ENCODE data around the gene JPH3. TPM values are rescaled to one million over a fixed set of nuclear protein-coding genes. Genes with fewer than 3 reads are reported as not detected.
"Not testable (repeated sequence)": the region's sequence is repeated elsewhere in the genome, so short reads cannot be mapped to it uniquely, and the experiment has no call there.

JPH3 gene
- total RNA-seq, 1 experiment from 2014 or later = not detected

GRCh38 chr16:87572959-87573358 is 29.3 kb upstream of the JPH3 start:
- no peak for DNase-seq (ENCODE audit: low read depth)

- DNase-seq (ENCODE audit: low read depth) = no peak
Measured at GRCh38 chr16:87575027-87575804, 27.1 kb upstream of the JPH3 start.

DNA sequence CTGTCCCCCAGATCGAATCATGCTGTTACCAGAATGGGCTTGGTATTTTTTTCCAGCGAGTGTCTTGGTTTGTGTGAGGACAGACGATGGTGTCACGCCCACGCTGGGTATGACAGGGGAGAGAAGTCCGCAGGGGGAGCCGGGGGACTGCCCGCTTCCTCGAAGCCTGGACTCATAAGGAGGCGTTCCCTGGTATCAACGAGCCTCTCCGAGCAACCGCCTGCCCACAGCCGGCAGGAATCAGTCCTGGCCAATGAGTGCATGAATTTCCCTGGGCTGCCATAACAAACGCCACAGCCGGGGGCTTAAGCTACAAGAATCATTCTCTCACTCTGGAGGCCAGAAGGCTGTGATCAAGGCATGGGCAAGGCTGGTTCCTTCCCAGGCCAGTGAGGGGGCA is 26.1 kb upstream of the JPH3 start:
- no peak for DNase-seq (ENCODE audit: low read depth)

DNA sequence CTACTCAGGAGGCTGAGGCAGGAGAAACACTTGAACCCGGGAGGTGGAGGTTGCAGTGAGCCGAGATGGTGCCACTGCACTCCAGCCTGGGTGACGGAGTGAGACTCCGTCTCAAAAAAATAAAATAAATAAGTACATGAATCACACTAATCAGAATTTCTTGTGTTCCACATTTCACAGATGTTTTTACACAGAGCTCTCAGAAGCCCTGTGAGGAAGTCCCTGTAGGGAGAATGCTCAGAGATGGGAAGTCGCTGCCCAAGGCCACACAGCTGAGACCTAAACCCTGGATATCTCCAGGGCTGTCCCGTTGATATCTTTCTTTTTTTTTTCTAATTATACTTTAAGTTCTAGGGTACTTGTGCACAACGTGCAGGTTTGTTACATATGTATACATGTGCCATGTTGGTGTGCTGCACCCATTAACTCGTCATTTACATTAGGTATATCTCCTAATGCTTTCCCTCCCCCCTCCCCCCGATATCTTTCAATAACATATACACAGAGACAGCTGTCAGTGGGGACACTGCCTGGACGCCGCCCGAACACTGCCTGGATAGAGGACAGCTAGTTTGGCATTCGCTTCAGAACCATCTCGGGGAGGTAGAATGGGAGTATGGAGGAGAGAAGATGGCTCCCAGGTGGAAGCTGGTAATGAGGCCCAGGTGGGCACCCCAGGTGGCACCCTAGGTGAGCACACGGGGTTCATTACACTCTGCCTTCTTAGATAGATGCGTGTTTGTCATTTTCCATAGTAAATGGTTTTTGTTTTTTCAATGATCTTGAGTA is 24.0 kb upstream of the JPH3 start:
- DNase-seq (ENCODE audit: low read depth) = not testable (repeated sequence)

GRCh38 chr16:87579691-87580090 is 22.6 kb upstream of the JPH3 start:
- DNase-seq (ENCODE audit: low read depth) = no peak

DNA sequence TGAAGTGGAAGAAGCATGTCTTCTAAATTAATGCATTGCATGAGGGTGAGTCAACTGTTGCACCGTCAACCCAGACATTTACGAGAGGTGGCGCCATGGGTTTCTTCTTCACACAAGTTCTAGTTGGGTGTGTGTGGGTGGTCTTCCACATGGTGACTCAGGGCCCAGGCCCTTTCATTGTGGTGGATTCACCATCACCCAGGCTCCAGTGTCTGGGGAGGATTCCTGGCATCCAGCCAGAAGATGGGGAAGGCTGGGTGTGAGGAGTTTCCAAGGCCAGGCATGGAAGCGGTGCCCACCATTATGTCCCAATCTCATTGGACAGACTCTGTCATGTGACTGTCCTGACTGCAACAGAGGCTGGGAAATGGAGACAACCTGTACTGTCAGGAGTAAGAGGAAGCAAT is 21.4 kb upstream of the JPH3 start:
- peak; percentile 40 for DNase-seq (ENCODE audit: low read depth)

DNA sequence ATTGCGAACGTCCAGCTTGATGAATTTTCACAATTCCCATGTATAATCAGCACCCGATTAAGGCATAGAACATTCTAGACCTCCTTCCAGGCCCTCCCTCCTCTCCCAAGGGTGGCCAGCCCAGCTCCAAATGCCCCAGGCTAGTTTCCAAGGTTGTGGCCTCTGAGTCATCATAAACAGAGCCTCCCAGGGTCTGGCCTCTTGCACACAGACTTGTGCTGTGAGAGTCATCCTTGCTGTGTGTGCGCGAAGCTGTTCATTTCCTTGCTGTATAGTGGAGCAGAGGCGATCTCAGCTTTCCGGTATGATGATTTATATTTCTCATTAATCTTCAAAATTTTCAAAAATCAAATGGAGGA is 20.5 kb upstream of the JPH3 start:
- DNase-seq (ENCODE audit: low read depth) = peak; percentile 96

GRCh38 chr16:87582216-87582965 is 19.9 kb upstream of the JPH3 start:
- DNase-seq (ENCODE audit: low read depth) = peak; percentile 78

- no peak for DNase-seq (ENCODE audit: low read depth)
Measured at GRCh38 chr16:87582966-87583325, 19.4 kb upstream of the JPH3 start.

DNA sequence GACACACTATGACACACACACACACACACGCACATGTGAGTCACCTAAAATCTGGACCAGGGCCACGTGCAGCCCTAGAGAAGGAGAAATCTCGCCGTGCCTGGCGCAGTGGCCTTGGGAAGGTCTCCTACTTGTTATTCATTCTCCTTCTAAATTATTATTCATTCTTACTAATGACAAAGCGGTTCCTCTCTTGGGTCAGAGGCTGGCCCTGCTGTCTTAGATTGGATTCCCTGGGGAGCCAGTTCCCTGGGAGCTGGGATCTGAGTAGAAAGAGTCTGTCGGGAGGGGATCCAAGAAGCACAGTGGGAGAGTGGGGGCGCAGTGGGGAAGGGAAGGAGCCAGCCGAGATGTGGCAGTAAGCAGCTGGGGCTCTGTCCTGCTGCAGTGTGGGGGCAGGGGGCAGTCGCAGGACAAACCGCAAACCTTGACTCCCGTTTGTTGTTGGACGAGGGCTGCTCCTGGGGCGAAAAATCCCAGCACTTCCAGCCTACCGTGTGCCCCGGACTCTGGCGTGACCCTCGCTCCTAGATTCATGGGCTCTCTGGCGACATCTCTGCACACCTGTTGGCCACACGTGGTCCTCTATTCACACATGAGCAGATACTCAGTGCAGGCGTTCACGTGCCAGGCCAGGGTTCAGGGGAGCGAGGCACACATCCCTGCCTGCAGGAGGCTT is 18.7 kb upstream of the JPH3 start:
- no peak for DNase-seq (ENCODE audit: low read depth)

GRCh38 chr16:87584271-87584670 is 18.0 kb upstream of the JPH3 start:
- no peak for DNase-seq (ENCODE audit: low read depth)

- no peak for DNase-seq (ENCODE audit: low read depth)
Measured at GRCh38 chr16:87584975-87585374, 17.3 kb upstream of the JPH3 start.

- DNase-seq (ENCODE audit: low read depth) = no peak
Measured at GRCh38 chr16:87585442-87586200, 16.7 kb upstream of the JPH3 start.

GRCh38 chr16:87586201-87586782 is 16.0 kb upstream of the JPH3 start:
- DNase-seq (ENCODE audit: low read depth) = no peak

GRCh38 chr16:87587636-87588035 is 14.7 kb upstream of the JPH3 start:
- no peak for DNase-seq (ENCODE audit: low read depth)

- no peak for DNase-seq (ENCODE audit: low read depth)
Measured at GRCh38 chr16:87592018-87592712, 10.1 kb upstream of the JPH3 start.

DNA sequence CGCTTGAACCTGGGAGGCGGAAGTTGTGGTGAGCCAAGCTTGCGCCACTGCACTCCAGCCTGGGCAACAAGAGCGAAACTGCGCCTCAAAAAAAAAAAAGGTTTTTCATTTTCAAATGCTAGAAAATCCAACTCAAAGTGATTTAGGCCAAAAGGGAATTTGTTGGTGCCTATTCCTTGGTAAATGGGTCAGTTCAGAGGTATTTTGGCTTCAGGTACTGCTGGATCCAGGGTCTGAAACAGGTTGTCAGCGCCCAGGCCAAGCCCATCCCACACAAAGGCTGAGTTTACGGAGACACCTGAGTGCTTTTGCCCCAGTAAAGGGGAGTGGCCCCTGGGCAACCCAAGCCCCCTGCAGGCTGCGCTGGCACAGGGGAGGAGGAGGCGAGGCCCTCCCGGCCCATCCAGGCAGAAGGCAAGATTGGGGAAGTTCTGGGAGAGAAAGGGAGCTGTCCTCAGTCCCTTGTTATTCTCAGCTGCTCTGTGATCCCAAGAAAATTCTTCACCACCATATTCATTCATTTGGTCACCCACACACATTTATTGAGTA is 8.5 kb upstream of the JPH3 start:
- DNase-seq (ENCODE audit: low read depth) = no peak

DNA sequence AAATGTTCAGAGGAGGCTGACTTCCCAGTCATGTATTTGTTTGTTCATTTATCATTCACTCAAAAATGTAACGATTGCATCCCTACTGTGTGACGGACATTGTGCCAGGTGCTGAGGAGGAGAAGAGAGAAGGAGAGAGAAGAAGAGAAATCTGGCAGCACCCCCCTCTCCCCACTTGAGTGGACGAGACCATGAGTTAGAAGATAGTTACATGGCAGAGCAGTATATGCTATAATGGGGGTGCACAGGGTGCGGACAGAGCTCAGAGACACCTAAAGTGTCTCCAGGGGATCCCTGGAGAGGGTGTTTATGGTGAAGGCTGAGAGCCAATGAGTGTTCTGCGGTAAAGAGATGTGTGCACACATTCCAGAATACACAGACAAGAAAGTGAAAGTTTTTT is 6.6 kb upstream of the JPH3 start:
- DNase-seq (ENCODE audit: low read depth) = no peak

GRCh38 chr16:87597324-87597830 is 4.9 kb upstream of the JPH3 start:
- no peak for DNase-seq (ENCODE audit: low read depth)

DNA sequence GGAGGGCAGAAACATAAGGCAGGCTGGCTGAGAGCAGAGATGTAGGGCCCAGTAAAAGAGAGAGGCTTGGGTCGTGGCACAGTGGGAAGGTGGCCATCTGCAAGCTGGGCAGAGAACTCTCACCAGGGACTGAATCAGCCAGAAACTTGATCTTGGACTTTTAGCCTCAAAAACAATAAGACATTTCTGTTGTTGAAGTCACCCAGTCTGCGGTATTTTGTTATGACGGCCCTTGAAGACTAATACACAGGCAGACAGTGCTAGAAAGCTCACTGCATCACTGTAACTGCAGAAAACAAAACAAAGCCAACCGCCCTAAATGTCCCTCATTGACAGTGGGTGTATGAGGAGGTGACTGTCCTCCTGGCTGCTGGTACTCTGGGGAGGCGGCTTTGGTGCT is 3.9 kb upstream of the JPH3 start:
- DNase-seq (ENCODE audit: low read depth) = peak; percentile 59

Measured in LHCN-M2 (cell line).